ENCODE measurements around the gene EXOC6B. TPM values are rescaled to one million over a fixed set of nuclear protein-coding genes. Genes with fewer than 3 reads are reported as not detected.

The EXOC6B gene
- total RNA-seq, 2 experiments from 2014 or later, result 6.8 to 7.6 TPM

- Mint-ChIP-seq H3K36me3 (peaks cover 4% of the 10 kb centered on the region), H3K27me3 (no peaks in the 10 kb centered on the region), H3K27ac (no peak overlapping the region), H3K4me3 (no peak overlapping the region), H3K4me1 (no peaks in the 10 kb centered on the region), H3K9me3 (no peaks in the 10 kb centered on the region)
- no peak for DNase-seq
These were observed 113.5 kb downstream of the EXOC6B start for GRCh38 chr2:72712304-72712703.

GRCh38 chr2:72710418-72711152, 115.2 kb downstream of the EXOC6B start:
- H3K27me3 Mint-ChIP-seq, result no peaks in the 10 kb centered on the region
- no peak overlapping the region for H3K4me3 Mint-ChIP-seq
- no peak overlapping the region for H3K27ac Mint-ChIP-seq
- peaks cover 5% of the 10 kb centered on the region for H3K36me3 Mint-ChIP-seq
- H3K4me1 Mint-ChIP-seq, result no peaks in the 10 kb centered on the region
- H3K9me3 Mint-ChIP-seq, result peaks cover under 1% of the 10 kb centered on the region
- DNase-seq, result no peak

- no peaks in the 10 kb centered on the region for H3K4me1 Mint-ChIP-seq
- H3K27me3 Mint-ChIP-seq, result no peaks in the 10 kb centered on the region
- H3K27ac Mint-ChIP-seq, result no peak overlapping the region
- peaks cover 10% of the 10 kb centered on the region for H3K36me3 Mint-ChIP-seq
- H3K9me3 Mint-ChIP-seq, result peaks cover 4% of the 10 kb centered on the region
- DNase-seq, result no peak
- H3K4me3 Mint-ChIP-seq, result no peak overlapping the region
These were observed 117.6 kb downstream of the EXOC6B start for GRCh38 chr2:72708236-72708635.

GRCh38 chr2:72698300-72698699, 127.5 kb downstream of the EXOC6B start:
- Mint-ChIP-seq H3K27me3 (no peaks in the 10 kb centered on the region), H3K27ac (no peak overlapping the region), H3K9me3 (no peaks in the 10 kb centered on the region), H3K4me1 (no peaks in the 10 kb centered on the region), H3K4me3 (no peak overlapping the region), H3K36me3 (peaks cover 2% of the 10 kb centered on the region)
- no peak for DNase-seq

GRCh38 chr2:72696559-72696958, 129.3 kb downstream of the EXOC6B start:
- Mint-ChIP-seq H3K27ac (no peak overlapping the region), H3K4me1 (no peaks in the 10 kb centered on the region), H3K4me3 (no peak overlapping the region), H3K9me3 (no peaks in the 10 kb centered on the region), H3K27me3 (no peaks in the 10 kb centered on the region), H3K36me3 (peaks cover 4% of the 10 kb centered on the region)
- DNase-seq, result no peak

GRCh38 chr2:72695676-72696075, 130.2 kb downstream of the EXOC6B start:
- Mint-ChIP-seq H3K36me3 (peaks cover 3% of the 10 kb centered on the region), H3K9me3 (no peaks in the 10 kb centered on the region), H3K4me1 (no peaks in the 10 kb centered on the region), H3K27ac (no peak overlapping the region), H3K4me3 (no peak overlapping the region), H3K27me3 (no peaks in the 10 kb centered on the region)
- no peak for DNase-seq

- no peaks in the 10 kb centered on the region for H3K4me1 Mint-ChIP-seq
- no peak overlapping the region for H3K4me3 Mint-ChIP-seq
- DNase-seq, result no peak
- H3K9me3 Mint-ChIP-seq, result no peaks in the 10 kb centered on the region
- H3K27me3 Mint-ChIP-seq, result no peaks in the 10 kb centered on the region
- H3K36me3 Mint-ChIP-seq, result peaks cover 4% of the 10 kb centered on the region
- no peak overlapping the region for H3K27ac Mint-ChIP-seq
These were observed 130.9 kb downstream of the EXOC6B start for GRCh38 chr2:72694715-72695496.

GRCh38 chr2:72689579-72690195, 136.1 kb downstream of the EXOC6B start:
- Mint-ChIP-seq H3K36me3 (peaks cover 4% of the 10 kb centered on the region), H3K4me1 (peaks cover 2% of the 10 kb centered on the region), H3K4me3 (no peak overlapping the region), H3K9me3 (no peaks in the 10 kb centered on the region), H3K27me3 (no peaks in the 10 kb centered on the region), H3K27ac (no peak overlapping the region)
- DNase-seq, result no peak

GRCh38 chr2:72685638-72686213, 140.1 kb downstream of the EXOC6B start:
- no peak overlapping the region for H3K27ac Mint-ChIP-seq
- H3K9me3 Mint-ChIP-seq, result no peaks in the 10 kb centered on the region
- H3K4me1 Mint-ChIP-seq, result peaks cover 2% of the 10 kb centered on the region
- H3K36me3 Mint-ChIP-seq, result peaks cover 1% of the 10 kb centered on the region
- no peak for DNase-seq
- H3K4me3 Mint-ChIP-seq, result no peak overlapping the region
- no peaks in the 10 kb centered on the region for H3K27me3 Mint-ChIP-seq

GRCh38 chr2:72682061-72682460, 143.8 kb downstream of the EXOC6B start:
- Mint-ChIP-seq H3K4me1 (no peaks in the 10 kb centered on the region), H3K36me3 (peaks cover 2% of the 10 kb centered on the region), H3K27me3 (no peaks in the 10 kb centered on the region), H3K27ac (no peak overlapping the region), H3K9me3 (no peaks in the 10 kb centered on the region), H3K4me3 (no peak overlapping the region)
- DNase-seq, result no peak

GRCh38 chr2:72681016-72681995, 144.5 kb downstream of the EXOC6B start:
- Mint-ChIP-seq H3K27me3 (no peaks in the 10 kb centered on the region), H3K27ac (no peak overlapping the region), H3K9me3 (no peaks in the 10 kb centered on the region), H3K4me1 (no peaks in the 10 kb centered on the region), H3K4me3 (no peak overlapping the region), H3K36me3 (peaks cover 2% of the 10 kb centered on the region)
- no peak for DNase-seq

- Mint-ChIP-seq H3K36me3 (peaks cover 2% of the 10 kb centered on the region), H3K4me1 (no peaks in the 10 kb centered on the region), H3K4me3 (no peak overlapping the region), H3K9me3 (no peaks in the 10 kb centered on the region), H3K27ac (no peak overlapping the region), H3K27me3 (no peaks in the 10 kb centered on the region)
- no peak for DNase-seq
These were observed 147.8 kb downstream of the EXOC6B start for GRCh38 chr2:72678024-72678423.

GRCh38 chr2:72676341-72677025, 149.3 kb downstream of the EXOC6B start:
- DNase-seq, result no peak
- H3K4me3 Mint-ChIP-seq, result no peak overlapping the region
- no peaks in the 10 kb centered on the region for H3K27me3 Mint-ChIP-seq
- H3K4me1 Mint-ChIP-seq, result no peaks in the 10 kb centered on the region
- no peaks in the 10 kb centered on the region for H3K9me3 Mint-ChIP-seq
- peaks cover 4% of the 10 kb centered on the region for H3K36me3 Mint-ChIP-seq
- H3K27ac Mint-ChIP-seq, result no peak overlapping the region

Measured in activated naive CD8-positive, alpha-beta T cell treated with anti-CD3 and anti-CD28 coated beads for 36 hours (primary cell).